Measurements from ENCODE around the gene TRAF3.
"Not testable (repeated sequence)": the region's sequence is repeated elsewhere in the genome, so short reads cannot be mapped to it uniquely, and the experiment has no call there.

Gene TRAF3

DNA sequence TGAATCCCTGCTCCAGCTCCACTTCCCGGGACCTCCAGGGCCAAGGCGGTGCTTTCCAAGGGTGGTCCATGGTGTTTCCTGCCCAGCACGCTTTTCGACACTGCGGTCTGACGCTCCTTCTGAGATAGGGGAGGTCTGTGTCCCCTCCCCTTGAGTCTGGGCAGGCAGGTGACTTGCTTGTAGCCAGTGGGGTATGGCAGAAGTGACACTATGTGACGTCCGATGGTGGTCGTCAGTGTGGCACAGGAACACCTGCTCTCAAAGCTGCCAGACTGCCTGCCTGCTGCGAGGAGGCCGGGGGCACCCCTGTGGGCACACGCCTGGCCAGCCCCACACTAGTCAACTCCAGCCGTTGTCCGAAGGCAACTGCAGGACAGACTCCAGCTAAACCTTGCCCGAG, 16.0 kb upstream of the TRAF3 start:
- no peak for ATAC-seq
- TF ChIP-seq, protein P1, sequence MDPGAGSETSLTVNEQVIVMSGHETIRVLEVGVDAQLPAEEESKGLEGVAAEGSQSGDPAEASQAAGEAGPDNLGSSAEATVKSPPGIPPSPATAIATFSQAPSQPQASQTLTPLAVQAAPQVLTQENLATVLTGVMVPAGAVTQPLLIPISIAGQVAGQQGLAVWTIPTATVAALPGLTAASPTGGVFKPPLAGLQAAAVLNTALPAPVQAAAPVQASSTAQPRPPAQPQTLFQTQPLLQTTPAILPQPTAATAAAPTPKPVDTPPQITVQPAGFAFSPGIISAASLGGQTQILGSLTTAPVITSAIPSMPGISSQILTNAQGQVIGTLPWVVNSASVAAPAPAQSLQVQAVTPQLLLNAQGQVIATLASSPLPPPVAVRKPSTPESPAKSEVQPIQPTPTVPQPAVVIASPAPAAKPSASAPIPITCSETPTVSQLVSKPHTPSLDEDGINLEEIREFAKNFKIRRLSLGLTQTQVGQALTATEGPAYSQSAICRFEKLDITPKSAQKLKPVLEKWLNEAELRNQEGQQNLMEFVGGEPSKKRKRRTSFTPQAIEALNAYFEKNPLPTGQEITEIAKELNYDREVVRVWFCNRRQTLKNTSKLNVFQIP (CRISPR knock-in tag; IDR thresholded peaks at IDR 0.05; ENCODE audit: borderline replicate concordance, low read depth), result no peak
- no peak for TF ChIP-seq ESRRG (CRISPR knock-in tag; IDR thresholded peaks at IDR 0.05)
- TF ChIP-seq TCF4 (CRISPR knock-in tag; IDR thresholded peaks at IDR 0.05; ENCODE audit: borderline replicate concordance), result no peak
- no peak for TF ChIP-seq ISL1 (CRISPR knock-in tag; IDR thresholded peaks at IDR 0.05)
- no peak for TF ChIP-seq ARNTL (CRISPR knock-in tag; IDR thresholded peaks at IDR 0.05; ENCODE audit: borderline replicate concordance, low read depth)
- no peak for TF ChIP-seq TOX (CRISPR knock-in tag; IDR thresholded peaks at IDR 0.05; ENCODE audit: borderline replicate concordance)
- TF ChIP-seq ZFP3 (CRISPR knock-in tag; IDR thresholded peaks at IDR 0.05), result no peak
- TF ChIP-seq CSDC2 (CRISPR knock-in tag; IDR thresholded peaks at IDR 0.05), result no peak

- no peak for ATAC-seq
- TF ChIP-seq ZNF565 (CRISPR knock-in tag; conservative IDR thresholded peaks at IDR 0.05; ENCODE audit: low read depth) (no peak), PPARA (CRISPR knock-in tag; IDR thresholded peaks at IDR 0.05; ENCODE audit: borderline replicate concordance) (no peak), TSHZ2 (CRISPR knock-in tag; IDR thresholded peaks at IDR 0.05) (no peak), RARB (CRISPR knock-in tag; IDR thresholded peaks at IDR 0.05) (no peak), ZFP3 (CRISPR knock-in tag; IDR thresholded peaks at IDR 0.05) (no peak), ISL1 (CRISPR knock-in tag; IDR thresholded peaks at IDR 0.05) (no peak), GLIS3 (CRISPR knock-in tag; IDR thresholded peaks at IDR 0.05) (no peak), CSDC2 (CRISPR knock-in tag; IDR thresholded peaks at IDR 0.05) (no peak), OSR1 (CRISPR knock-in tag; IDR thresholded peaks at IDR 0.05) (no peak)
- TF ChIP-seq, protein P1 (CRISPR knock-in tag; IDR thresholded peaks at IDR 0.05; ENCODE audit: borderline replicate concordance, low read depth), result no peak
These were observed 13.0 kb upstream of the TRAF3 start for GRCh38 chr14:102764220-102764671.

DNA sequence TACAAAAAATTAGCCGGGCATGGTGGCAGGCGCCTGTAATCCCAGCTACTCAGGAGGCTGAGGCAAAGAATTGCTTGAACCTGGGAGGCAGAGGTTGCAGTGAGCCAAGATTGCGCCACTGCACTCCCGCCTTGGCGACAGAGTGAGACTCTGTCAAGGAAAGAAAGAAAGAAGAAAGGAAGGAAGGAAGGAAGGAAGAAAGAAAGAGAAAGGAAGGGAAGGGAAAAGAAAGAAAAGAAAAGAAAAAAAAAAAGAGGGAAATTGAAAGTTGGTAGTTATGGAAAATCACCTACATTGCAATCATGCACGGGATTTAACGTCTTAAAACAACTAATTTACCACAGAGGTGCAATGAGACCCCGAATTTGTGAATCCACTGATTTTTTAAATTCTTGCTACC, 11.5 kb upstream of the TRAF3 start:
- ATAC-seq, result not testable (repeated sequence)

GRCh38 chr14:102768223-102769048, 8.8 kb upstream of the TRAF3 start:
- no peak for ATAC-seq
- TF ChIP-seq ZC3H10 (CRISPR knock-in tag; IDR thresholded peaks at IDR 0.05), result no peak
- no peak for TF ChIP-seq ZFP3 (CRISPR knock-in tag; IDR thresholded peaks at IDR 0.05)
- no peak for TF ChIP-seq ZNF8 (CRISPR knock-in tag; IDR thresholded peaks at IDR 0.05)
- no peak for TF ChIP-seq BACH2 (CRISPR knock-in tag; IDR thresholded peaks at IDR 0.05; ENCODE audit: borderline replicate concordance)
- no peak for TF ChIP-seq GLIS3 (CRISPR knock-in tag; IDR thresholded peaks at IDR 0.05)
- TF ChIP-seq CSRNP3 (CRISPR knock-in tag; IDR thresholded peaks at IDR 0.05), result no peak
- TF ChIP-seq ESRRG (CRISPR knock-in tag; IDR thresholded peaks at IDR 0.05), result no peak
- no peak for TF ChIP-seq OSR1 (CRISPR knock-in tag; IDR thresholded peaks at IDR 0.05)
- no peak for TF ChIP-seq PPARA (CRISPR knock-in tag; IDR thresholded peaks at IDR 0.05; ENCODE audit: borderline replicate concordance)
- TF ChIP-seq ARNTL (CRISPR knock-in tag; IDR thresholded peaks at IDR 0.05; ENCODE audit: borderline replicate concordance, low read depth), result no peak
- TF ChIP-seq ZFP30 (CRISPR knock-in tag; IDR thresholded peaks at IDR 0.05), result no peak

Measured in SK-N-SH treated with all-trans-retinoic acid at 6 μM for 48 hours (cell line).